HG02852 (cell line): ENCODE data around the gene SF3B4.
"Not testable (repeated sequence)": the region's sequence is repeated elsewhere in the genome, so short reads cannot be mapped to it uniquely, and the experiment has no call there.

ENCODE experiments used
- ATAC-seq: cut with Tn5 transposase; IDR thresholded peaks from one replicate; pipeline ENCODE4 v1.9.1; 2021; ENCODE audit warnings: mild to moderate bottlenecking, moderate library complexity; ENCODE audit not compliant: unreplicated experiment

Gene SF3B4

GRCh38 chr1:149888247-149888998 is 39.2 kb downstream of the SF3B4 start:
- peak; percentile 21 for ATAC-seq

GRCh38 chr1:149887456-149888246 is 40.0 kb downstream of the SF3B4 start:
- ATAC-seq = peak; percentile 50

- ATAC-seq = not testable (repeated sequence)
Observed at GRCh38 chr1:149887196-149887455, 40.5 kb downstream of the SF3B4 start.

- peak; percentile 59 for ATAC-seq
Observed at GRCh38 chr1:149886396-149887195, 41.0 kb downstream of the SF3B4 start.

GRCh38 chr1:149886121-149886395 is 41.5 kb downstream of the SF3B4 start:
- ATAC-seq = not testable (repeated sequence)

GRCh38 chr1:149885339-149886120 is 42.1 kb downstream of the SF3B4 start:
- no peak for ATAC-seq

- no peak for ATAC-seq
Observed at GRCh38 chr1:149884433-149885338, 42.9 kb downstream of the SF3B4 start.

- no peak for ATAC-seq
Observed at GRCh38 chr1:149883598-149884247, 43.9 kb downstream of the SF3B4 start.

- no peak for ATAC-seq
Observed at GRCh38 chr1:149881876-149882275, 45.7 kb downstream of the SF3B4 start.

- no peak for ATAC-seq
Observed at GRCh38 chr1:149879556-149879955, 48.0 kb downstream of the SF3B4 start.

- ATAC-seq = no peak
Observed at GRCh38 chr1:149877211-149877946, 50.2 kb downstream of the SF3B4 start.
